HG03521 (cell line): ENCODE data around the gene ESYT3.

ENCODE experiments used
- ATAC-seq: cut with Tn5 transposase; IDR thresholded peaks from one replicate; pipeline ENCODE4 v1.9.1; 2021; ENCODE audit warnings: mild to moderate bottlenecking, moderate library complexity; ENCODE audit not compliant: unreplicated experiment

ESYT3 gene

GRCh38 chr3:138459619-138460535 is 25.5 kb downstream of the ESYT3 start:
- no peak for ATAC-seq

- no peak for ATAC-seq
Observed at GRCh38 chr3:138460536-138461205, 26.3 kb downstream of the ESYT3 start.

GRCh38 chr3:138461246-138461645 is 26.8 kb downstream of the ESYT3 start:
- no peak for ATAC-seq

- no peak for ATAC-seq
Observed at GRCh38 chr3:138461896-138462295, 27.5 kb downstream of the ESYT3 start.

- ATAC-seq: no peak
Observed at GRCh38 chr3:138463724-138464490, 29.5 kb downstream of the ESYT3 start.

GRCh38 chr3:138464491-138464860 is 30.1 kb downstream of the ESYT3 start:
- ATAC-seq: no peak

- no peak for ATAC-seq
Observed at GRCh38 chr3:138465451-138465850, 31.0 kb downstream of the ESYT3 start.

GRCh38 chr3:138465925-138466324 is 31.5 kb downstream of the ESYT3 start:
- ATAC-seq: no peak

- ATAC-seq: no peak
Observed at GRCh38 chr3:138467931-138468330, 33.5 kb downstream of the ESYT3 start.

GRCh38 chr3:138468451-138468850 is 34.0 kb downstream of the ESYT3 start:
- no peak for ATAC-seq

- ATAC-seq: no peak
Observed at GRCh38 chr3:138468886-138469285, 34.5 kb downstream of the ESYT3 start.

GRCh38 chr3:138469874-138470273 is 35.5 kb downstream of the ESYT3 start:
- ATAC-seq: no peak

- ATAC-seq: no peak
Observed at GRCh38 chr3:138470687-138471086, 36.3 kb downstream of the ESYT3 start.

GRCh38 chr3:138471481-138471880 is 37.1 kb downstream of the ESYT3 start:
- ATAC-seq: no peak

GRCh38 chr3:138472141-138472825 is 37.9 kb downstream of the ESYT3 start:
- no peak for ATAC-seq

- no peak for ATAC-seq
Observed at GRCh38 chr3:138473391-138473790, 39.0 kb downstream of the ESYT3 start.

- no peak for ATAC-seq
Observed at GRCh38 chr3:138474163-138474562, 39.7 kb downstream of the ESYT3 start.

- ATAC-seq: no peak
Observed at GRCh38 chr3:138476526-138476925, 42.1 kb downstream of the ESYT3 start.

- no peak for ATAC-seq
Observed at GRCh38 chr3:138477120-138477519, 42.7 kb downstream of the ESYT3 start.

- ATAC-seq: no peak
Observed at GRCh38 chr3:138477801-138478200, 43.4 kb downstream of the ESYT3 start.

GRCh38 chr3:138479438-138479863 is 45.0 kb downstream of the ESYT3 start:
- no peak for ATAC-seq
